ENCODE measurements around the gene ADM5.

The ADM5 gene

GRCh38 chr19:49680421-49681351 lies 8.7 kb upstream of the ADM5 start:
- DNase-seq: peak; percentile 97

- no peak for DNase-seq
Measured at GRCh38 chr19:49681830-49682229, 7.6 kb upstream of the ADM5 start.

- DNase-seq: no peak
Measured at GRCh38 chr19:49682274-49682673, 7.1 kb upstream of the ADM5 start.

- DNase-seq: no peak
Measured at GRCh38 chr19:49683814-49684250, 5.6 kb upstream of the ADM5 start.

GRCh38 chr19:49684251-49684982 lies 5.0 kb upstream of the ADM5 start:
- DNase-seq: peak; percentile 38

GRCh38 chr19:49684983-49685553 lies 4.3 kb upstream of the ADM5 start:
- DNase-seq: no peak

GRCh38 chr19:49685845-49686332 lies 3.5 kb upstream of the ADM5 start:
- no peak for DNase-seq

- no peak for DNase-seq
Measured at GRCh38 chr19:49686503-49687088, 2.8 kb upstream of the ADM5 start.

- DNase-seq: no peak
Measured at GRCh38 chr19:49687150-49687549, 2.2 kb upstream of the ADM5 start.

- DNase-seq: no peak
Measured at GRCh38 chr19:49687566-49688316, 1.7 kb upstream of the ADM5 start.

GRCh38 chr19:49688531-49689132 lies 762 bp upstream of the ADM5 start:
- DNase-seq: no peak

- DNase-seq: no peak
Measured at GRCh38 chr19:49690079-49690655, 773 bp downstream of the ADM5 start.

- DNase-seq: peak; percentile 80
Measured at GRCh38 chr19:49690656-49691242, 1.4 kb downstream of the ADM5 start, which contains the start of gene CPT1C. TSS of gene CPT1C (plus strand) at chr19:49691116. CDS start at chr19:49692253, 1,137 bp downstream.

GRCh38 chr19:49691243-49692146 lies 2.1 kb downstream of the ADM5 start:
- DNase-seq: peak; percentile 66

GRCh38 chr19:49692147-49692506 lies 2.7 kb downstream of the ADM5 start:
- DNase-seq: no peak

GRCh38 chr19:49696115-49696514 lies 6.7 kb downstream of the ADM5 start:
- DNase-seq: no peak

GRCh38 chr19:49696865-49697264 lies 7.5 kb downstream of the ADM5 start:
- no peak for DNase-seq

- DNase-seq: no peak
Measured at GRCh38 chr19:49699364-49699763, 10.0 kb downstream of the ADM5 start.

GRCh38 chr19:49700563-49700962 lies 11.2 kb downstream of the ADM5 start:
- DNase-seq: no peak

- no peak for DNase-seq
Measured at GRCh38 chr19:49701271-49701786, 11.9 kb downstream of the ADM5 start.
